Body of pancreas (tissue), 4 donors: ENCODE results near the gene ANKS3. TPM values are rescaled to one million over a fixed set of nuclear protein-coding genes. Genes with fewer than 3 reads are reported as not detected.
"Not testable (repeated sequence)": the region's sequence is repeated elsewhere in the genome, so short reads cannot be mapped to it uniquely, and the experiment has no call there.

Experiments used
- ATAC-seq: fragments of 150-250 bp; one replicate; pipeline ENCODE4 v1.9.1; 2016
- DNase-seq, 4 donors: peaks; one replicate each; pipeline ENCODE4 v3.0.0-alpha.2; 2019
- H3K27ac ChIP-seq, 4 donors: fragments of 200-600 bp; sonication (generic); 1 replicate in 3 of 4; 2 replicates in 1 of 4; pipeline versions ENCODE4 v1.5.1 to v1.6.1; 2016 to 2019; ENCODE audit warnings: mild to moderate bottlenecking in 1 of 4, mixed read lengths in 1 of 4, moderate library complexity in 1 of 4
- H3K27me3 ChIP-seq, 2 donors: fragments of 200-600 bp; sonication (generic); one replicate each; pipeline ENCODE4 v1.6.0; 2016; ENCODE audit warnings: mild to moderate bottlenecking in 1 of 2
- H3K36me3 ChIP-seq, 2 donors: fragments of 200-600 bp; sonication (generic); replicated peaks in 1 of 2; 2 replicates each; pipeline ENCODE4 v1.5.1; 2016; ENCODE audit warnings: low read depth in 2 of 2; ENCODE audit not compliant: insufficient read depth in 1 of 2
- H3K4me1 ChIP-seq: fragments of 200-600 bp; sonication (generic); one replicate; pipeline ENCODE4 v1.6.0; 2016
- H3K4me3 ChIP-seq, 2 donors: fragments of 200-600 bp; sonication (generic); 1 replicate in 1 of 2; 2 replicates in 1 of 2; pipeline ENCODE4 v1.5.1; 2016 to 2019
- H3K9me3 ChIP-seq, 3 donors: fragments of 200-600 bp; sonication (generic); 1 replicate in 2 of 3; 2 replicates in 1 of 3; pipeline ENCODE4 v1.5.1; 2016
- CTCF ChIP-seq, 7 experiments: fragments of 450-650 bp in 4 of 7; fragments of 200-600 bp in 3 of 7; sonication (generic) in 3 of 7; IDR thresholded peaks; one replicate each; pipeline ENCODE4 v1.5.1; 2016 to 2019; ENCODE audit warnings: antibody characterized with exemption in 7 of 7
- POLR2A ChIP-seq, 3 donors: fragments of 450-650 bp; IDR thresholded peaks; one replicate each; pipeline ENCODE4 v1.6.1; 2016; ENCODE audit warnings: antibody characterized with exemption in 3 of 3, mild to moderate bottlenecking in 2 of 3
- WGBS, 2 donors: methylation state at CpG; one replicate each; pipeline ENCODE4 v1.1.5; 2017; 5-methylcytosine and 5-hydroxymethylcytosine counted together
- intact Hi-C: fragments of 100-400 bp; cut with DNase I; formaldehyde crosslinking; loops from one replicate; pipeline ENCODE4 v1.15.1; 2023
- total RNA-seq, 2 donors: library from RNA; depleted of rRNA; stranded (reverse); fragments of >200 nt; gene quantifications; one replicate each; pipeline ENCODE4 v1.1.0, GENCODE V29; 2016

ANKS3 gene
- total RNA-seq, 2 donors from 2014 or later: 16.6 to 64.9 TPM

GRCh38 chr16:4743226-4743878 is 9.3 kb upstream of the ANKS3 start:
- whole genome bisulfite sequencing, 2 donors: 37 to 38% methylated on average over 13 to 14 of the region's 14 CpGs
- H3K4me3 ChIP-seq: no peak overlapping the region
- no peaks in the 10 kb centered on the region for H3K9me3 ChIP-seq
- ATAC-seq: no peak
- H3K4me1 ChIP-seq: peaks cover 6% of the 10 kb centered on the region
- no peaks in the 10 kb centered on the region for H3K36me3 ChIP-seq
- no peak for DNase-seq
- intact Hi-C loops: no loop called here
- H3K27me3 ChIP-seq: no peaks in the 10 kb centered on the region
- H3K27ac ChIP-seq: no peak overlapping the region
- no peak for TF ChIP-seq CTCF (IDR thresholded peaks at IDR 0.05)
- TF ChIP-seq POLR2A (IDR thresholded peaks at IDR 0.05): no peak

GRCh38 chr16:4738370-4738769 is 4.3 kb upstream of the ANKS3 start:
- H3K9me3 ChIP-seq, DNase-seq, ATAC-seq, H3K4me3 ChIP-seq, intact Hi-C loops, H3K27ac ChIP-seq, H3K27me3 ChIP-seq, H3K36me3 ChIP-seq: not testable (repeated sequence)
- peaks cover 12% of the 10 kb centered on the region for H3K4me1 ChIP-seq
- 72 to 73% methylated on average over 5 of the region's 5 CpGs for WGBS, 2 donors

- ATAC-seq: no peak
- WGBS, 2 donors: 78 to 80% methylated on average over 8 to 15 of the region's 15 CpGs
- no peak for DNase-seq
- H3K36me3 ChIP-seq: no peaks in the 10 kb centered on the region
- H3K27ac ChIP-seq: no peak overlapping the region
- no peaks in the 10 kb centered on the region for H3K27me3 ChIP-seq
- intact Hi-C loops: no loop called here
- no peaks in the 10 kb centered on the region for H3K9me3 ChIP-seq
- peaks cover 11% of the 10 kb centered on the region for H3K4me1 ChIP-seq
- H3K4me3 ChIP-seq: no peak overlapping the region
- TF ChIP-seq POLR2A (IDR thresholded peaks at IDR 0.05): no peak
- TF ChIP-seq CTCF (IDR thresholded peaks at IDR 0.05): no peak
These were observed 3.5 kb upstream of the ANKS3 start for GRCh38 chr16:4737545-4737944.

- DNase-seq (no peak), ATAC-seq (no peak)
- no peak for TF ChIP-seq CTCF (IDR thresholded peaks at IDR 0.05)
- TF ChIP-seq POLR2A (IDR thresholded peaks at IDR 0.05): no peak
- intact Hi-C loops: no loop called here
- no peak overlapping the region for H3K27ac ChIP-seq
- no peaks in the 10 kb centered on the region for H3K36me3 ChIP-seq
- H3K9me3 ChIP-seq: no peaks in the 10 kb centered on the region
- no peak overlapping the region for H3K4me3 ChIP-seq
- H3K4me1 ChIP-seq: peaks cover 11% of the 10 kb centered on the region
- 90 to 96% methylated on average over 2 to 4 of the region's 4 CpGs for WGBS, 2 donors
- H3K27me3 ChIP-seq: no peaks in the 10 kb centered on the region
These were observed 2.5 kb upstream of the ANKS3 start for GRCh38 chr16:4736546-4736945.

- peak; percentile 90 to 95 (median 92) for DNase-seq
- 1 to 3% methylated on average over 17 to 38 of the region's 38 CpGs for WGBS, 2 donors
- intact Hi-C loops: no loop called here
These were observed 862 bp upstream of the ANKS3 start for GRCh38 chr16:4734730-4735535.

More at GRCh38 chr16:4734730-4735535, 862 bp upstream of the ANKS3 start:
- Histone ChIP-seq H3K9me3 (no peaks in the 10 kb centered on the region), H3K27ac (peak overlapping the region; percentile 68 to 95 (median 82)), H3K36me3 (peaks cover 0 to 2% of the 10 kb centered on the region in 2 donors), H3K4me3 (peak overlapping the region; percentile 93 to 98), H3K4me1 (peaks cover 11% of the 10 kb centered on the region), H3K27me3 (no peaks in the 10 kb centered on the region)
- TF ChIP-seq POLR2A (IDR thresholded peaks at IDR 0.05) (no peak), CTCF (IDR thresholded peaks at IDR 0.05) (no peak)
- peak; percentile 75 for ATAC-seq
